Measurements from ENCODE around the gene FBXO31. TPM values are rescaled to one million over a fixed set of nuclear protein-coding genes. Genes with fewer than 3 reads are reported as not detected.
A peak's percentile ranks its signal among the peaks of the same experiment; 100 is the strongest.

FBXO31 gene
- total RNA-seq, 1 donor from 2014 or later: 40.1 TPM

GRCh38 chr16:87320510-87321227 is 62.9 kb downstream of the FBXO31 start:
- H3K4me1 Mint-ChIP-seq (ENCODE audit: low read depth): peaks cover 14% of the 10 kb centered on the region
- H3K9me3 Mint-ChIP-seq: no peaks in the 10 kb centered on the region
- DNase-seq (ENCODE audit: low spot score): no peak
- peaks cover 16% of the 10 kb centered on the region for H3K36me3 Mint-ChIP-seq (ENCODE audit: low read depth)
- no peaks in the 10 kb centered on the region for H3K27me3 Mint-ChIP-seq (ENCODE audit: low read depth)
- intact Hi-C loops (cut with micrococcal nuclease): loop anchor here (10.0 kb wide), 1 partner anchor 314 kb away; no protein-coding TSS in a partner anchor
- H3K27ac Mint-ChIP-seq: no peak overlapping the region
- no peak overlapping the region for H3K4me3 Mint-ChIP-seq (ENCODE audit: low read depth)

- Mint-ChIP-seq H3K9me3 (no peaks in the 10 kb centered on the region), H3K27ac (no peak overlapping the region), H3K4me3 (ENCODE audit: low read depth) (no peak overlapping the region), H3K4me1 (ENCODE audit: low read depth) (peaks cover 12% of the 10 kb centered on the region), H3K27me3 (ENCODE audit: low read depth) (no peaks in the 10 kb centered on the region), H3K36me3 (ENCODE audit: low read depth) (peaks cover 16% of the 10 kb centered on the region)
- DNase-seq (ENCODE audit: low spot score): no peak
- intact Hi-C loops (cut with micrococcal nuclease): loop anchor here (10.0 kb wide), 2 partner anchors 175 to 315 kb away; partner anchors contain the start of gene ZCCHC14
Measured at GRCh38 chr16:87319997-87320491, 63.5 kb downstream of the FBXO31 start.

- peaks cover 12% of the 10 kb centered on the region for H3K4me1 Mint-ChIP-seq (ENCODE audit: low read depth)
- no peaks in the 10 kb centered on the region for H3K27me3 Mint-ChIP-seq (ENCODE audit: low read depth)
- H3K27ac Mint-ChIP-seq: peak overlapping the region; percentile 97
- no peak for DNase-seq (ENCODE audit: low spot score)
- peaks cover 19% of the 10 kb centered on the region for H3K36me3 Mint-ChIP-seq (ENCODE audit: low read depth)
- H3K9me3 Mint-ChIP-seq: no peaks in the 10 kb centered on the region
- H3K4me3 Mint-ChIP-seq (ENCODE audit: low read depth): peak overlapping the region; percentile 87
- intact Hi-C loops (cut with micrococcal nuclease): loop anchor here (10.0 kb wide), 1 partner anchor 176 kb away; the partner anchor contains the start of gene ZCCHC14
Measured at GRCh38 chr16:87319011-87319410, 64.6 kb downstream of the FBXO31 start.

- H3K27ac Mint-ChIP-seq: peak overlapping the region; percentile 97
- H3K4me1 Mint-ChIP-seq (ENCODE audit: low read depth): peaks cover 12% of the 10 kb centered on the region
- DNase-seq (ENCODE audit: low spot score): peak; percentile 41
- peaks cover 19% of the 10 kb centered on the region for H3K36me3 Mint-ChIP-seq (ENCODE audit: low read depth)
- H3K27me3 Mint-ChIP-seq (ENCODE audit: low read depth): no peaks in the 10 kb centered on the region
- intact Hi-C loops (cut with micrococcal nuclease): loop anchor here (1.0 to 10.0 kb wide), 3 partner anchors 64 to 177 kb away; partner anchors contain the start of gene ZCCHC14
- H3K4me3 Mint-ChIP-seq (ENCODE audit: low read depth): peak overlapping the region; percentile 87
- no peaks in the 10 kb centered on the region for H3K9me3 Mint-ChIP-seq
Measured at GRCh38 chr16:87317750-87318644, 65.6 kb downstream of the FBXO31 start.

- Mint-ChIP-seq H3K4me3 (ENCODE audit: low read depth) (peak within 1 kb of the TSS; percentile 87), H3K36me3 (ENCODE audit: low read depth) (peaks cover 19% of the 10 kb centered on the region), H3K27ac (peak within 1 kb of the TSS; percentile 97), H3K27me3 (ENCODE audit: low read depth) (no peaks in the 10 kb centered on the region), H3K9me3 (no peaks in the 10 kb centered on the region), H3K4me1 (ENCODE audit: low read depth) (peaks cover 12% of the 10 kb centered on the region)
- DNase-seq (ENCODE audit: low spot score): peak; percentile 95
- intact Hi-C loops (cut with micrococcal nuclease): loop anchor here (1.0 to 10.0 kb wide), 3 partner anchors 65 to 178 kb away; partner anchors contain the start of gene ZCCHC14
Measured at GRCh38 chr16:87316923-87317749, 66.4 kb downstream of the FBXO31 start, which contains the start of gene C16orf95. C16orf95 (minus strand) TSS chr16:87317392; CDS start chr16:87317242, 150 bp downstream.

- H3K4me1 Mint-ChIP-seq (ENCODE audit: low read depth): peaks cover 12% of the 10 kb centered on the region
- intact Hi-C loops (cut with micrococcal nuclease): loop anchor here (10.0 kb wide), 1 partner anchor 178 kb away; the partner anchor contains the start of gene ZCCHC14
- H3K27me3 Mint-ChIP-seq (ENCODE audit: low read depth): no peaks in the 10 kb centered on the region
- H3K9me3 Mint-ChIP-seq: no peaks in the 10 kb centered on the region
- DNase-seq (ENCODE audit: low spot score): no peak
- H3K36me3 Mint-ChIP-seq (ENCODE audit: low read depth): peaks cover 19% of the 10 kb centered on the region
- peak overlapping the region; percentile 87 for H3K4me3 Mint-ChIP-seq (ENCODE audit: low read depth)
- H3K27ac Mint-ChIP-seq: peak overlapping the region; percentile 97
Measured at GRCh38 chr16:87316450-87316922, 67.1 kb downstream of the FBXO31 start.

GRCh38 chr16:87314990-87315420 is 68.6 kb downstream of the FBXO31 start:
- Mint-ChIP-seq H3K27ac (no peak overlapping the region), H3K27me3 (ENCODE audit: low read depth) (no peaks in the 10 kb centered on the region), H3K4me1 (ENCODE audit: low read depth) (peaks cover 12% of the 10 kb centered on the region), H3K9me3 (no peaks in the 10 kb centered on the region), H3K36me3 (ENCODE audit: low read depth) (peaks cover 19% of the 10 kb centered on the region), H3K4me3 (ENCODE audit: low read depth) (no peak overlapping the region)
- DNase-seq (ENCODE audit: low spot score): no peak
- intact Hi-C loops (cut with micrococcal nuclease): loop anchor here (10.0 kb wide), 1 partner anchor 180 kb away; the partner anchor contains the start of gene ZCCHC14

GRCh38 chr16:87312008-87312407 is 71.6 kb downstream of the FBXO31 start:
- Mint-ChIP-seq H3K4me3 (ENCODE audit: low read depth) (no peak overlapping the region), H3K27ac (no peak overlapping the region), H3K27me3 (ENCODE audit: low read depth) (no peaks in the 10 kb centered on the region), H3K9me3 (peaks cover 3% of the 10 kb centered on the region), H3K36me3 (ENCODE audit: low read depth) (peaks cover 9% of the 10 kb centered on the region), H3K4me1 (ENCODE audit: low read depth) (peaks cover 6% of the 10 kb centered on the region)
- intact Hi-C loops (cut with micrococcal nuclease): loop anchor here (10.0 kb wide), 1 partner anchor 183 kb away; the partner anchor contains the start of gene ZCCHC14
- no peak for DNase-seq (ENCODE audit: low spot score)

GRCh38 chr16:87311387-87311786 is 72.2 kb downstream of the FBXO31 start:
- no peak for DNase-seq (ENCODE audit: low spot score)
- Mint-ChIP-seq H3K4me3 (ENCODE audit: low read depth) (no peak overlapping the region), H3K27ac (no peak overlapping the region), H3K36me3 (ENCODE audit: low read depth) (peaks cover 9% of the 10 kb centered on the region), H3K27me3 (ENCODE audit: low read depth) (no peaks in the 10 kb centered on the region), H3K9me3 (peaks cover 3% of the 10 kb centered on the region), H3K4me1 (ENCODE audit: low read depth) (peaks cover 6% of the 10 kb centered on the region)
- intact Hi-C loops (cut with micrococcal nuclease): loop anchor here (10.0 kb wide), 1 partner anchor 183 kb away; the partner anchor contains the start of gene ZCCHC14

- Mint-ChIP-seq H3K9me3 (peaks cover 3% of the 10 kb centered on the region), H3K27ac (no peak overlapping the region)
Measured at GRCh38 chr16:87310610-87311009, 73.0 kb downstream of the FBXO31 start.

GRCh38 chr16:87309620-87310525 is 73.7 kb downstream of the FBXO31 start:
- intact Hi-C loops (cut with micrococcal nuclease): loop anchor here (10.0 kb wide), 1 partner anchor 185 kb away; the partner anchor contains the start of gene ZCCHC14
- H3K4me1 Mint-ChIP-seq (ENCODE audit: low read depth): peaks cover 9% of the 10 kb centered on the region
- no peak overlapping the region for H3K4me3 Mint-ChIP-seq (ENCODE audit: low read depth)
- H3K27me3 Mint-ChIP-seq (ENCODE audit: low read depth): no peaks in the 10 kb centered on the region
- DNase-seq (ENCODE audit: low spot score): no peak
- peaks cover 9% of the 10 kb centered on the region for H3K36me3 Mint-ChIP-seq (ENCODE audit: low read depth)
- H3K9me3 Mint-ChIP-seq: peaks cover 3% of the 10 kb centered on the region
- no peak overlapping the region for H3K27ac Mint-ChIP-seq

More at GRCh38 chr16:87310610-87311009, 73.0 kb downstream of the FBXO31 start:
- Mint-ChIP-seq H3K27me3 (ENCODE audit: low read depth) (no peaks in the 10 kb centered on the region), H3K36me3 (ENCODE audit: low read depth) (peaks cover 9% of the 10 kb centered on the region), H3K4me3 (ENCODE audit: low read depth) (no peak overlapping the region), H3K4me1 (ENCODE audit: low read depth) (peaks cover 6% of the 10 kb centered on the region)
- DNase-seq (ENCODE audit: low spot score): no peak
- intact Hi-C loops (cut with micrococcal nuclease): loop anchor here (10.0 kb wide), 1 partner anchor 184 kb away; the partner anchor contains the start of gene ZCCHC14
